Right renal cortex interstitium (tissue), 3 donors: ENCODE data around the gene KCNK1. TPM values are rescaled to one million over a fixed set of nuclear protein-coding genes. Genes with fewer than 3 reads are reported as not detected.
"Not testable (repeated sequence)": the region's sequence is repeated elsewhere in the genome, so short reads cannot be mapped to it uniquely, and the experiment has no call there.

Experiments
- DNase-seq, 3 donors: peaks; one replicate each; pipeline ENCODE4 v3.0.0-alpha.2; 2013; ENCODE audit warnings: low read depth in 3 of 3, low spot score in 2 of 3
- polyA plus RNA-seq, 3 donors: library from polyadenylated mRNA; unstranded; fragments of 120-200 nt; gene quantifications; one replicate each; pipeline ENCODE4 v1.2.1, GENCODE V29; 2013; ENCODE audit not compliant: insufficient read length in 3 of 3

Gene KCNK1
- polyA plus RNA-seq, 3 donors: 6.7 to 6.9 (median 6.8) TPM

- DNase-seq: no peak
Observed at GRCh38 chr1:233664804-233665574, 51.1 kb downstream of the KCNK1 start.

- DNase-seq: no peak
Observed at GRCh38 chr1:233665575-233666270, 51.8 kb downstream of the KCNK1 start.

- DNase-seq: no peak
Observed at GRCh38 chr1:233667741-233668140, 53.8 kb downstream of the KCNK1 start.

- DNase-seq: no peak
Observed at GRCh38 chr1:233668146-233668724, 54.3 kb downstream of the KCNK1 start.

GRCh38 chr1:233668725-233669294 lies 54.9 kb downstream of the KCNK1 start:
- DNase-seq: no peak

GRCh38 chr1:233670363-233670762 lies 56.5 kb downstream of the KCNK1 start:
- not testable (repeated sequence) for DNase-seq

GRCh38 chr1:233671286-233671685 lies 57.4 kb downstream of the KCNK1 start:
- DNase-seq: no peak

GRCh38 chr1:233672732-233673131 lies 58.8 kb downstream of the KCNK1 start:
- DNase-seq: no peak

GRCh38 chr1:233673261-233673946 lies 59.5 kb downstream of the KCNK1 start:
- DNase-seq: no peak

- DNase-seq: no peak
Observed at GRCh38 chr1:233673947-233674431, 60.1 kb downstream of the KCNK1 start.

- no peak for DNase-seq
Observed at GRCh38 chr1:233675446-233675845, 61.5 kb downstream of the KCNK1 start.

- DNase-seq: no peak
Observed at GRCh38 chr1:233675893-233676292, 62.0 kb downstream of the KCNK1 start.

- DNase-seq: no peak
Observed at GRCh38 chr1:233677690-233678354, 63.9 kb downstream of the KCNK1 start.

- DNase-seq: no peak
Observed at GRCh38 chr1:233679030-233679429, 65.1 kb downstream of the KCNK1 start.

- no peak for DNase-seq
Observed at GRCh38 chr1:233679591-233680373, 65.9 kb downstream of the KCNK1 start.

- no peak for DNase-seq
Observed at GRCh38 chr1:233681285-233681684, 67.4 kb downstream of the KCNK1 start.

- DNase-seq: not testable (repeated sequence)
Observed at GRCh38 chr1:233686653-233687052, 72.7 kb downstream of the KCNK1 start.

GRCh38 chr1:233689017-233689747 lies 75.3 kb downstream of the KCNK1 start:
- no peak for DNase-seq
